IgD-negative memory B cell (primary cell): ENCODE data around the gene DUSP9. TPM values are rescaled to one million over a fixed set of nuclear protein-coding genes. Genes with fewer than 3 reads are reported as not detected.
A peak's percentile ranks its signal among the peaks of the same experiment; 100 is the strongest.
"Not testable (repeated sequence)": the region's sequence is repeated elsewhere in the genome, so short reads cannot be mapped to it uniquely, and the experiment has no call there.

ENCODE experiments used
- H3K27ac Mint-ChIP-seq, 3 donors: one replicate each; pipeline ENCODE4 v1.8.0; 2020 to 2022; ENCODE audit warnings: mild to moderate bottlenecking in 3 of 3, mixed read lengths in 3 of 3, moderate library complexity in 1 of 3
- H3K27me3 Mint-ChIP-seq: one replicate; pipeline ENCODE4 v1.8.0; 2021; ENCODE audit warnings: mixed read lengths
- H3K36me3 Mint-ChIP-seq: one replicate; pipeline ENCODE4 v1.8.0; 2020; ENCODE audit warnings: mild to moderate bottlenecking, mixed read lengths
- H3K4me1 Mint-ChIP-seq, 3 donors: one replicate each; pipeline ENCODE4 v1.8.0; 2020 to 2022; ENCODE audit warnings: mixed read lengths in 3 of 3, mild to moderate bottlenecking in 1 of 3
- H3K4me3 Mint-ChIP-seq, 4 donors: one replicate each; pipeline ENCODE4 v1.8.0; 2020 to 2022; ENCODE audit warnings: mild to moderate bottlenecking in 4 of 4, mixed read lengths in 4 of 4, moderate library complexity in 3 of 4
- H3K9me3 Mint-ChIP-seq, 3 donors: one replicate each; pipeline ENCODE4 v1.8.0; 2020 to 2021; ENCODE audit warnings: mixed read lengths in 3 of 3, mild to moderate bottlenecking in 1 of 3
- polyA plus RNA-seq: library from polyadenylated mRNA; unstranded; fragments of 300-500 nt; fragmentation: Illumina TruSeq; gene quantifications from one replicate; pipeline ENCODE4 v1.2.3, GENCODE V29; 2021

The DUSP9 gene
- polyA plus RNA-seq, 1 donor from 2014 or later: not detected

GRCh38 chrX:153683486-153683885, 36.5 kb downstream of the DUSP9 start:
- not testable (repeated sequence) for H3K27me3 Mint-ChIP-seq, H3K27ac Mint-ChIP-seq

GRCh38 chrX:153684467-153685155, 37.6 kb downstream of the DUSP9 start:
- H3K27me3 Mint-ChIP-seq: peaks cover 4% of the 10 kb centered on the region
- H3K4me3 Mint-ChIP-seq: no peak overlapping the region
- no peaks in the 10 kb centered on the region for H3K36me3 Mint-ChIP-seq
- peaks cover 0 to 3% (median 0%) of the 10 kb centered on the region in 3 donors for H3K9me3 Mint-ChIP-seq
- H3K27ac Mint-ChIP-seq: no peak overlapping the region
- H3K4me1 Mint-ChIP-seq: no peaks in the 10 kb centered on the region

More at GRCh38 chrX:153683486-153683885, 36.5 kb downstream of the DUSP9 start:
- not testable (repeated sequence) for H3K9me3 Mint-ChIP-seq, H3K36me3 Mint-ChIP-seq, H3K4me1 Mint-ChIP-seq
- H3K4me3 Mint-ChIP-seq: peak overlapping the region in 1 of 4 donors; percentile 37

GRCh38 chrX:153685156-153685536, 38.1 kb downstream of the DUSP9 start:
- Mint-ChIP-seq H3K27me3 (peaks cover 4% of the 10 kb centered on the region), H3K36me3 (no peaks in the 10 kb centered on the region), H3K9me3 (peaks cover 0 to 2% (median 0%) of the 10 kb centered on the region in 3 donors), H3K4me3 (no peak overlapping the region), H3K4me1 (no peaks in the 10 kb centered on the region), H3K27ac (no peak overlapping the region)

GRCh38 chrX:153685751-153686696, 39.0 kb downstream of the DUSP9 start:
- no peaks in the 10 kb centered on the region for H3K4me1 Mint-ChIP-seq
- H3K27ac Mint-ChIP-seq: peak overlapping the region in 1 of 3 donors; percentile 39
- H3K4me3 Mint-ChIP-seq: peak overlapping the region in 1 of 4 donors; percentile 65
- peaks cover 4% of the 10 kb centered on the region for H3K27me3 Mint-ChIP-seq
- no peaks in the 10 kb centered on the region for H3K36me3 Mint-ChIP-seq
- H3K9me3 Mint-ChIP-seq: no peaks in the 10 kb centered on the region

GRCh38 chrX:153686711-153687110, 39.7 kb downstream of the DUSP9 start:
- Mint-ChIP-seq H3K27ac (peak overlapping the region in 1 of 3 donors; percentile 39), H3K36me3 (no peaks in the 10 kb centered on the region), H3K27me3 (peaks cover 4% of the 10 kb centered on the region), H3K4me3 (peak overlapping the region in 1 of 4 donors; percentile 65), H3K4me1 (no peaks in the 10 kb centered on the region), H3K9me3 (no peaks in the 10 kb centered on the region)

GRCh38 chrX:153687121-153688039, 40.4 kb downstream of the DUSP9 start, which contains the start of gene SLC6A8:
SLC6A8 (plus strand) TSS chrX:153687926; CDS start chrX:153688575, 649 bp downstream.
- H3K27me3 Mint-ChIP-seq: peaks cover 4% of the 10 kb centered on the region
- no peaks in the 10 kb centered on the region for H3K4me1 Mint-ChIP-seq
- no peaks in the 10 kb centered on the region for H3K36me3 Mint-ChIP-seq
- H3K4me3 Mint-ChIP-seq: peak within 1 kb of the TSS; percentile 65 to 80 (median 79)
- no peaks in the 10 kb centered on the region for H3K9me3 Mint-ChIP-seq
- H3K27ac Mint-ChIP-seq: peak within 1 kb of the TSS in 1 of 3 donors; percentile 39

- no peaks in the 10 kb centered on the region for H3K9me3 Mint-ChIP-seq
- H3K4me3 Mint-ChIP-seq: no peak overlapping the region
- H3K36me3 Mint-ChIP-seq: no peaks in the 10 kb centered on the region
- peaks cover 4% of the 10 kb centered on the region for H3K27me3 Mint-ChIP-seq
- H3K27ac Mint-ChIP-seq: no peak overlapping the region
- H3K4me1 Mint-ChIP-seq: no peaks in the 10 kb centered on the region
Measured at GRCh38 chrX:153688071-153688470, 41.1 kb downstream of the DUSP9 start.

- Mint-ChIP-seq H3K4me3 (no peak overlapping the region), H3K27ac (no peak overlapping the region), H3K27me3 (peaks cover 6% of the 10 kb centered on the region), H3K9me3 (no peaks in the 10 kb centered on the region), H3K4me1 (no peaks in the 10 kb centered on the region), H3K36me3 (no peaks in the 10 kb centered on the region)
Measured at GRCh38 chrX:153688506-153688905, 41.5 kb downstream of the DUSP9 start.

- Mint-ChIP-seq H3K27ac (no peak overlapping the region), H3K27me3 (peaks cover 6% of the 10 kb centered on the region), H3K4me3 (peak overlapping the region in 1 of 4 donors; percentile 27), H3K9me3 (no peaks in the 10 kb centered on the region), H3K4me1 (no peaks in the 10 kb centered on the region), H3K36me3 (no peaks in the 10 kb centered on the region)
Measured at GRCh38 chrX:153688911-153689590, 42.0 kb downstream of the DUSP9 start.

- Mint-ChIP-seq H3K4me3 (peak overlapping the region in 1 of 4 donors; percentile 85), H3K9me3 (no peaks in the 10 kb centered on the region), H3K36me3 (no peaks in the 10 kb centered on the region), H3K4me1 (no peaks in the 10 kb centered on the region), H3K27me3 (peaks cover 9% of the 10 kb centered on the region), H3K27ac (peak overlapping the region in 1 of 3 donors; percentile 39)
Measured at GRCh38 chrX:153689654-153690465, 42.9 kb downstream of the DUSP9 start.

GRCh38 chrX:153690466-153690865, 43.5 kb downstream of the DUSP9 start:
- H3K4me1 Mint-ChIP-seq: no peaks in the 10 kb centered on the region
- H3K4me3 Mint-ChIP-seq: peak overlapping the region in 1 of 4 donors; percentile 12

GRCh38 chrX:153691032-153691827, 44.2 kb downstream of the DUSP9 start:
- H3K36me3 Mint-ChIP-seq, H3K27ac Mint-ChIP-seq, H3K27me3 Mint-ChIP-seq, H3K9me3 Mint-ChIP-seq, H3K4me3 Mint-ChIP-seq, H3K4me1 Mint-ChIP-seq: not testable (repeated sequence)

More at GRCh38 chrX:153690466-153690865, 43.5 kb downstream of the DUSP9 start:
- H3K27ac Mint-ChIP-seq: peak overlapping the region in 1 of 3 donors; percentile 39
- H3K36me3 Mint-ChIP-seq: no peaks in the 10 kb centered on the region
- H3K27me3 Mint-ChIP-seq: peaks cover 9% of the 10 kb centered on the region
- H3K9me3 Mint-ChIP-seq: no peaks in the 10 kb centered on the region

GRCh38 chrX:153692003-153692402, 45.0 kb downstream of the DUSP9 start:
- no peaks in the 10 kb centered on the region for H3K4me1 Mint-ChIP-seq
- no peaks in the 10 kb centered on the region for H3K9me3 Mint-ChIP-seq
- no peak overlapping the region for H3K27ac Mint-ChIP-seq
- peaks cover 5% of the 10 kb centered on the region for H3K27me3 Mint-ChIP-seq
- H3K36me3 Mint-ChIP-seq: no peaks in the 10 kb centered on the region
- no peak overlapping the region for H3K4me3 Mint-ChIP-seq
